Measurements from ENCODE around the gene HSFY2. TPM values are rescaled to one million over a fixed set of nuclear protein-coding genes. Genes with fewer than 3 reads are reported as not detected.
"Not testable (repeated sequence)": the region's sequence is repeated elsewhere in the genome, so short reads cannot be mapped to it uniquely, and the experiment has no call there.

The HSFY2 gene, protein sequence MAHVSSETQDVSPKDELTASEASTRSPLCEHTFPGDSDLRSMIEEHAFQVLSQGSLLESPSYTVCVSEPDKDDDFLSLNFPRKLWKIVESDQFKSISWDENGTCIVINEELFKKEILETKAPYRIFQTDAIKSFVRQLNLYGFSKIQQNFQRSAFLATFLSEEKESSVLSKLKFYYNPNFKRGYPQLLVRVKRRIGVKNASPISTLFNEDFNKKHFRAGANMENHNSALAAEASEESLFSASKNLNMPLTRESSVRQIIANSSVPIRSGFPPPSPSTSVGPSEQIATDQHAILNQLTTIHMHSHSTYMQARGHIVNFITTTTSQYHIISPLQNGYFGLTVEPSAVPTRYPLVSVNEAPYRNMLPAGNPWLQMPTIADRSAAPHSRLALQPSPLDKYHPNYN
- total RNA-seq (2011; cell fraction: chromatin; rRNA removed; ENCODE audit: low replicate concordance), result not detected in 2 replicates
- total RNA-seq (2011; cell fraction: nucleolus; rRNA removed), result not detected in 2 replicates
- not detected in 2 replicates for total RNA-seq (2011; cell fraction: nucleoplasm; rRNA removed)
- not detected in 2 replicates for total RNA-seq (2014; rRNA removed)
- not detected in 2 replicates for total RNA-seq (2014; rRNA removed; fragmentation: Illumina TruSeq; extraction: Trizol)
- total RNA-seq (2015; rRNA removed; fragmentation: Illumina TruSeq; extraction: Trizol), result not detected in 2 replicates
- not detected in 2 replicates for total RNA-seq (2021)
- not detected in 2 replicates for polyA plus RNA-seq (2011; rRNA removed)
- polyA plus RNA-seq (2011; cell fraction: cytosol; rRNA removed), result not detected in 2 replicates
- not detected in 2 replicates for polyA plus RNA-seq (2011; cell fraction: nucleus; rRNA removed)
- not detected in 2 replicates for polyA plus RNA-seq (2012)
- not detected in 2 replicates for polyA plus RNA-seq (2014; fragmentation: Illumina TruSeq; extraction: Trizol)
- not detected for polyA plus RNA-seq (2014; fragmentation: Nextera tagmentation; extraction: Ambion mirVana)
- not detected in 2 replicates for polyA plus RNA-seq (2014; rRNA removed)
- polyA minus RNA-seq (2011; rRNA and poly(A)+ RNA removed), result not detected in 2 replicates
- not detected in 2 replicates for polyA minus RNA-seq (2011; cell fraction: cytosol; rRNA and poly(A)+ RNA removed)
- polyA minus RNA-seq (2011; cell fraction: nucleus; rRNA and poly(A)+ RNA removed), result not detected in 2 replicates
- not detected for Bru-seq, nascent RNA
- BruChase-seq, experiment 1, labeled RNA remaining after a 2-hour chase, result not detected
- not detected for BruChase-seq, experiment 2, labeled RNA remaining after a 6-hour chase
- long read RNA-seq, experiment 1, result 0 reads
- long read RNA-seq, experiment 2, result 0 reads
- long read RNA-seq, experiment 3, result 0 reads

DNA sequence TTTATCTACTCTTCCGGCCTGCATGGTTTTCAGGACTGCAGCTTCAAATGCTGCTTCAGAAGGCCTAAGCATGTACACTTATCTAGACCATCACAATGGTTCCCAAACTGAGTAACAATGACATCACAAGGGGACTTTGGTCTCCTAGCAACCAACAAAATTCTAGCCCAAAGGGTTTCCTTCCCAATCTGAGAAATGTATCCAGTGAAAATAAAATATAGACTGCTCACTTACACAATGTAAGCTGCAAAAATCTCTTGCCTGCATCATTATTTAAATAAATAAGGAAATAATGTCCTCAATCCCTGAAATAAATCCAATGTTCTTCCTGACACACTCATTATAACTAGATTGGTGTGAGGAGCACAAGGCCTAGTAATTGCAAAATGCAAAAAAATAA lies at the start of gene HSFY2:
Gene HSFY2 (minus strand): TSS at position 101 of the 400 bp plus-strand sequence. CDS start 117 bp downstream, outside the sequence.
- H3K4me2 ChIP-seq (ENCODE audit: insufficient read depth, low read length); POLR2A ChIA-PET; H3K4me1 ChIP-seq (replicated peaks in 1 of 2; ENCODE audit: control insufficient read depth in 2 of 2, insufficient read depth in 2 of 2, low read length in 2 of 2); ATAC-seq; BruUV-seq (replicated peaks); H3K9ac ChIP-seq (ENCODE audit: insufficient read depth in 1 of 2, low read depth in 2 of 2, low read length in 2 of 2); H4K20me1 ChIP-seq (replicated peaks; ENCODE audit: control insufficient read depth, insufficient read depth, low read length); in situ Hi-C loops (cut with MboI); H3K9me3 ChIP-seq (replicated peaks; ENCODE audit: control insufficient read depth, insufficient read depth, low read depth, low read length); H3K36me3 ChIP-seq (ENCODE audit: control insufficient read depth, insufficient read depth, low read length); H3K27me3 ChIP-seq (ENCODE audit: control insufficient read depth in 2 of 2, insufficient read depth in 2 of 2, low read length in 2 of 2); H3K9me1 ChIP-seq (ENCODE audit: control insufficient read depth, insufficient read depth, low read length); CTCF ChIA-PET (ENCODE audit: low intra/inter-chr PET ratio); H3K4me3 ChIP-seq; FAIRE-seq; DNase-seq (ENCODE audit: extremely low read depth in 1 of 4, low spot score in 3 of 4); H3K79me2 ChIP-seq (ENCODE audit: control insufficient read depth, insufficient read depth, low read length); H3K27ac ChIP-seq (ENCODE audit: extremely low read depth, low read depth, low read length); intact Hi-C loops (cut with micrococcal nuclease); H2AFZ ChIP-seq (ENCODE audit: low read depth, low read length): not testable (repeated sequence)
- no CpG with 5 or more reads among the region's 1 CpG for WGBS (ENCODE audit: insufficient coverage, low coverage, missing lambda C conversion rate)

DNA sequence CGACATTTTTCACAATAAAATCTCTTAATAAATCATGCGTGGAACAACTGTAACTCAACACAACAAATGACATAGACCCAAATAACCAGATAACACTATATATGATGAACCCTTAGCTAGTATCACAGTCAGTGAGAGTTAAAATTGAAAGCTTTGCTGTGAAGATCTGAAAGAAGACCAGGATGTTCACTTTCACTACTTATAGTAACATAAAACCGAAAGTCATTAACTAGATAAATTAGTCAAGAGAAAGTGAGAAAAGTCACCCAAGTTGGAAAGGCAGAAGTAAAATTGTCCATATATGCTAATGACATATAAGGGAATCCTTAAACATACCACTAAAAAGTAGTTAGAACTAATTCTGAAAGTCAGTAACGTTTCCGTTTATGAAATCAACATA lies 42.2 kb upstream of the HSFY2 start:
- H3K27ac ChIP-seq (ENCODE audit: extremely low read depth, low read depth, low read length); H3K27me3 ChIP-seq (ENCODE audit: control insufficient read depth in 2 of 2, insufficient read depth in 2 of 2, low read length in 2 of 2); CTCF ChIA-PET (ENCODE audit: low intra/inter-chr PET ratio); in situ Hi-C loops (cut with MboI); H3K9ac ChIP-seq (ENCODE audit: insufficient read depth in 1 of 2, low read depth in 2 of 2, low read length in 2 of 2); H3K9me3 ChIP-seq (replicated peaks; ENCODE audit: control insufficient read depth, insufficient read depth, low read depth, low read length); H3K79me2 ChIP-seq (ENCODE audit: control insufficient read depth, insufficient read depth, low read length); H3K4me2 ChIP-seq (ENCODE audit: insufficient read depth, low read length); H3K4me1 ChIP-seq (replicated peaks in 1 of 2; ENCODE audit: control insufficient read depth in 2 of 2, insufficient read depth in 2 of 2, low read length in 2 of 2); intact Hi-C loops (cut with micrococcal nuclease); H3K9me1 ChIP-seq (ENCODE audit: control insufficient read depth, insufficient read depth, low read length); BruUV-seq (replicated peaks); H3K4me3 ChIP-seq; POLR2A ChIA-PET; H2AFZ ChIP-seq (ENCODE audit: low read depth, low read length); H3K36me3 ChIP-seq (ENCODE audit: control insufficient read depth, insufficient read depth, low read length); DNase-seq (ENCODE audit: extremely low read depth in 1 of 4, low spot score in 3 of 4); ATAC-seq; FAIRE-seq; H4K20me1 ChIP-seq (replicated peaks; ENCODE audit: control insufficient read depth, insufficient read depth, low read length): not testable (repeated sequence)
- WGBS (ENCODE audit: insufficient coverage, low coverage, missing lambda C conversion rate), result no CpG with 5 or more reads among the region's 5 CpGs

DNA sequence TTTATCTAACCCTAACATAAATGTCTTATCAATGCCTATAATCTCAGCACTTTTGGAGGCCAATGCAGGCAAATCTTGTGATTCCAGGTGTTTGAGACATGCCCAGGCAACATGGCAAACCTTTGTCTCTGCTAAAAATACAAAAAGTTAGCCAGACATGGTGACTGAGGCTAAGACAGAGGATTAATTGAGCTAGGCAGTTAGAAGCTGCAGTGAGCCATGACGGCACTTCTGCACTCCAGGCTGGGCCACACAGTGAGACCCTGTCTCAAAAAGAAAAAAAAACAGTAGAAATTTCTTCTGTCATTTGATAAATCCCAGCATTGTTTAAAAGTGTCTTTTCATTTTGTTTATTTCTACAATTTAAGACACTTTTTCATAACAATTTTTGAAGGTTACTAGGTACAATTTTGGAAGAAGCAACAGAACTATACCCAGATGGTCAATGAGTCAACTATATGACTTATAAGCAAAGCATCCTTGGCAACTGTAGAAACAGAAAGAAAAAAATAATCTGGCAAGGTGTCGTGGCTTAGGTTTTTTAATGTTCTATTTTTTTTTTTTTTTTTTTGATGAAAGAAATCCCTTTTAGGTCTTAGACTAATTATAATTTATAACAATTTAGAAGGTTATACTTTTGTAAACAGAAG lies 15.3 kb upstream of the HSFY2 start:
- FAIRE-seq; H3K79me2 ChIP-seq (ENCODE audit: control insufficient read depth, insufficient read depth, low read length); H3K9ac ChIP-seq (ENCODE audit: insufficient read depth in 1 of 2, low read depth in 2 of 2, low read length in 2 of 2); in situ Hi-C loops (cut with MboI); ATAC-seq; H2AFZ ChIP-seq (ENCODE audit: low read depth, low read length); H3K9me1 ChIP-seq (ENCODE audit: control insufficient read depth, insufficient read depth, low read length); H3K4me2 ChIP-seq (ENCODE audit: insufficient read depth, low read length); BruUV-seq (replicated peaks); H3K9me3 ChIP-seq (replicated peaks; ENCODE audit: control insufficient read depth, insufficient read depth, low read depth, low read length); DNase-seq (ENCODE audit: extremely low read depth in 1 of 4, low spot score in 3 of 4); H3K4me3 ChIP-seq; H4K20me1 ChIP-seq (replicated peaks; ENCODE audit: control insufficient read depth, insufficient read depth, low read length); H3K4me1 ChIP-seq (replicated peaks in 1 of 2; ENCODE audit: control insufficient read depth in 2 of 2, insufficient read depth in 2 of 2, low read length in 2 of 2); intact Hi-C loops (cut with micrococcal nuclease); H3K27me3 ChIP-seq (ENCODE audit: control insufficient read depth in 2 of 2, insufficient read depth in 2 of 2, low read length in 2 of 2); H3K36me3 ChIP-seq (ENCODE audit: control insufficient read depth, insufficient read depth, low read length); H3K27ac ChIP-seq (ENCODE audit: extremely low read depth, low read depth, low read length); CTCF ChIA-PET (ENCODE audit: low intra/inter-chr PET ratio); POLR2A ChIA-PET: not testable (repeated sequence)
- WGBS (ENCODE audit: insufficient coverage, low coverage, missing lambda C conversion rate), result no CpG with 5 or more reads among the region's 2 CpGs

Measured in K562 (cell line).